GM18499 (cell line): Measurements from ENCODE around the gene PGK1.
"Not testable (repeated sequence)": the region's sequence is repeated elsewhere in the genome, so short reads cannot be mapped to it uniquely, and the experiment has no call there.

Experiments used
- ATAC-seq: cut with Tn5 transposase; IDR thresholded peaks from one replicate; pipeline ENCODE4 v1.9.1; 2021; ENCODE audit warnings: moderate number of reproducible peaks; ENCODE audit not compliant: insufficient read depth, unreplicated experiment

PGK1 gene

GRCh38 chrX:78111140-78111931 is 7.3 kb downstream of the PGK1 start:
- no peak for ATAC-seq

GRCh38 chrX:78116365-78116764 is 12.3 kb downstream of the PGK1 start:
- no peak for ATAC-seq

GRCh38 chrX:78116766-78117165 is 12.7 kb downstream of the PGK1 start:
- no peak for ATAC-seq

- ATAC-seq = no peak
Observed at GRCh38 chrX:78118628-78119027, 14.6 kb downstream of the PGK1 start.

- no peak for ATAC-seq
Observed at GRCh38 chrX:78119521-78120227, 15.6 kb downstream of the PGK1 start.

GRCh38 chrX:78123190-78123589 is 19.1 kb downstream of the PGK1 start:
- ATAC-seq = no peak

GRCh38 chrX:78124307-78124706 is 20.3 kb downstream of the PGK1 start:
- ATAC-seq = no peak

GRCh38 chrX:78125148-78125547 is 21.1 kb downstream of the PGK1 start:
- ATAC-seq = no peak

GRCh38 chrX:78125781-78126180 is 21.7 kb downstream of the PGK1 start:
- ATAC-seq = not testable (repeated sequence)

- ATAC-seq = no peak
Observed at GRCh38 chrX:78129714-78130113, 25.7 kb downstream of the PGK1 start.

GRCh38 chrX:78130396-78130795 is 26.3 kb downstream of the PGK1 start:
- ATAC-seq = no peak

- ATAC-seq = no peak
Observed at GRCh38 chrX:78131117-78131516, 27.1 kb downstream of the PGK1 start.

- no peak for ATAC-seq
Observed at GRCh38 chrX:78133238-78133960, 29.4 kb downstream of the PGK1 start.

GRCh38 chrX:78139160-78140123 is 35.4 kb downstream of the PGK1 start, which contains the start of gene TAF9B:
TSS of gene TAF9B (minus strand) at chrX:78139650. CDS start at chrX:78139611, 39 bp downstream.
- peak; percentile 84 for ATAC-seq

GRCh38 chrX:78140206-78140605 is 36.2 kb downstream of the PGK1 start:
- no peak for ATAC-seq

- not testable (repeated sequence) for ATAC-seq
Observed at GRCh38 chrX:78147002-78147540, 43.0 kb downstream of the PGK1 start.

GRCh38 chrX:78157373-78157772 is 53.3 kb downstream of the PGK1 start:
- not testable (repeated sequence) for ATAC-seq

- ATAC-seq = not testable (repeated sequence)
Observed at GRCh38 chrX:78157846-78158245, 53.8 kb downstream of the PGK1 start.

- ATAC-seq = not testable (repeated sequence)
Observed at GRCh38 chrX:78160711-78161110, 56.7 kb downstream of the PGK1 start.
